Ovary (tissue), 3 donors: Measurements from ENCODE around the gene RNF111.

ENCODE experiments used
- CTCF ChIP-seq, 3 donors: fragments of 450-650 bp in 2 of 3; fragments of 200-600 bp in 1 of 3; IDR thresholded peaks; one replicate each; pipeline versions ENCODE4 v1.5.1 to v1.8.0; 2016 to 2022; ENCODE audit warnings: antibody characterized with exemption in 3 of 3, mild to moderate bottlenecking in 1 of 3
- EP300 ChIP-seq: sonication (generic); formaldehyde crosslinking; IDR thresholded peaks from one replicate; pipeline ENCODE4 v1.6.1; 2017; ENCODE audit warnings: antibody characterized with exemption
- POLR2A ChIP-seq: fragments of 450-650 bp; IDR thresholded peaks from one replicate; pipeline ENCODE4 v1.6.1; 2017; ENCODE audit warnings: antibody characterized with exemption, mild to moderate bottlenecking, moderate library complexity
- donor health status: DM: no; HTN: no; CAD: no.

- TF ChIP-seq POLR2A = no peak
- TF ChIP-seq CTCF (IDR thresholded peaks at IDR 0.05) = no peak
- TF ChIP-seq EP300 = no peak
These were observed 34.7 kb upstream of the RNF111 start for GRCh38 chr15:58952751-58953150.
